ENCODE measurements around the gene CALU. TPM values are rescaled to one million over a fixed set of nuclear protein-coding genes. Genes with fewer than 3 reads are reported as not detected.

CALU gene
- total RNA-seq, 2 donors from 2014 or later = 76.2 to 87.8 TPM

GRCh38 chr7:128732521-128733277, 6.5 kb upstream of the CALU start:
- DNase-seq (ENCODE audit: low spot score) = no peak

GRCh38 chr7:128733278-128733645, 5.9 kb upstream of the CALU start:
- Histone ChIP-seq H3K27ac (no peak overlapping the region), H3K9me3 (no peaks in the 10 kb centered on the region), H3K4me3 (no peak overlapping the region), H3K27me3 (replicated peaks; ENCODE audit: insufficient read depth) (no peaks in the 10 kb centered on the region), H3K36me3 (no peaks in the 10 kb centered on the region), H3K4me1 (replicated peaks) (peaks cover 4% of the 10 kb centered on the region)
- intact Hi-C loops (cut with DNase I) = no loop called here
- TF ChIP-seq CTCF (IDR thresholded peaks at IDR 0.05) (no peak), POLR2A (IDR thresholded peaks at IDR 0.05) (no peak), POLR2AphosphoS5 (IDR thresholded peaks at IDR 0.05) (no peak)
- no peak for DNase-seq (ENCODE audit: low spot score)
- 36% methylated on average over 2 of the region's 2 CpGs for WGBS

More at GRCh38 chr7:128732521-128733277, 6.5 kb upstream of the CALU start:
- no peaks in the 10 kb centered on the region for H3K27me3 ChIP-seq (replicated peaks; ENCODE audit: insufficient read depth)
- TF ChIP-seq CTCF (IDR thresholded peaks at IDR 0.05) = no peak
- no peak for TF ChIP-seq POLR2A (IDR thresholded peaks at IDR 0.05)
- no peak for TF ChIP-seq POLR2AphosphoS5 (IDR thresholded peaks at IDR 0.05)
- H3K4me1 ChIP-seq (replicated peaks) = no peaks in the 10 kb centered on the region
- 82% methylated on average over 2 of the region's 2 CpGs for WGBS
- intact Hi-C loops (cut with DNase I) = no loop called here
- H3K4me3 ChIP-seq = no peak overlapping the region
- no peaks in the 10 kb centered on the region for H3K36me3 ChIP-seq
- no peaks in the 10 kb centered on the region for H3K9me3 ChIP-seq
- H3K27ac ChIP-seq = no peak overlapping the region

GRCh38 chr7:128734890-128735289, 4.3 kb upstream of the CALU start:
- intact Hi-C loops (cut with DNase I) = loop anchor here (5.0 kb wide), 1 partner anchor 97 kb away; the partner anchor contains the start of gene FLNC
- no peak for DNase-seq (ENCODE audit: low spot score)
- Histone ChIP-seq H3K27me3 (replicated peaks; ENCODE audit: insufficient read depth) (no peaks in the 10 kb centered on the region), H3K36me3 (no peaks in the 10 kb centered on the region), H3K4me1 (replicated peaks) (peaks cover 7% of the 10 kb centered on the region), H3K4me3 (no peak overlapping the region), H3K9me3 (no peaks in the 10 kb centered on the region), H3K27ac (no peak overlapping the region)
- TF ChIP-seq POLR2AphosphoS5 (IDR thresholded peaks at IDR 0.05) (no peak), POLR2A (IDR thresholded peaks at IDR 0.05) (no peak), CTCF (IDR thresholded peaks at IDR 0.05) (no peak)
- WGBS = 93% methylated on average over 1 of the region's 1 CpG

- H3K9me3 ChIP-seq = no peaks in the 10 kb centered on the region
- peaks cover 10% of the 10 kb centered on the region for H3K4me1 ChIP-seq (replicated peaks)
- no peaks in the 10 kb centered on the region for H3K27me3 ChIP-seq (replicated peaks; ENCODE audit: insufficient read depth)
- H3K4me3 ChIP-seq = no peak overlapping the region
- H3K27ac ChIP-seq = no peak overlapping the region
- no peak for TF ChIP-seq POLR2A (IDR thresholded peaks at IDR 0.05)
- TF ChIP-seq CTCF (IDR thresholded peaks at IDR 0.05) = no peak
- TF ChIP-seq POLR2AphosphoS5 (IDR thresholded peaks at IDR 0.05) = no peak
- no peak for DNase-seq (ENCODE audit: low spot score)
- no peaks in the 10 kb centered on the region for H3K36me3 ChIP-seq
- intact Hi-C loops (cut with DNase I) = loop anchor here (5.0 kb wide), 1 partner anchor 97 kb away; the partner anchor contains the start of gene FLNC
- WGBS = 94% methylated on average over 5 of the region's 5 CpGs
Observed at GRCh38 chr7:128735436-128735835, 3.7 kb upstream of the CALU start.

GRCh38 chr7:128737441-128737840, 1.7 kb upstream of the CALU start:
- H3K4me3 ChIP-seq = no peak overlapping the region
- H3K36me3 ChIP-seq = no peaks in the 10 kb centered on the region
- no peaks in the 10 kb centered on the region for H3K9me3 ChIP-seq
- intact Hi-C loops (cut with DNase I) = loop anchor here (5.0 kb wide), 1 partner anchor 95 kb away; the partner anchor contains the start of gene FLNC
- peak overlapping the region in 1 of 2 donors; percentile 74 for H3K27ac ChIP-seq
- WGBS = 91% methylated on average over 4 of the region's 4 CpGs
- TF ChIP-seq POLR2A (IDR thresholded peaks at IDR 0.05) (no peak), POLR2AphosphoS5 (IDR thresholded peaks at IDR 0.05) (no peak), CTCF (IDR thresholded peaks at IDR 0.05) (no peak)
- DNase-seq (ENCODE audit: low spot score) = no peak
- H3K4me1 ChIP-seq (replicated peaks) = peaks cover 16% of the 10 kb centered on the region
- H3K27me3 ChIP-seq (replicated peaks; ENCODE audit: insufficient read depth) = no peaks in the 10 kb centered on the region
